Occipital lobe (tissue), 2 donors: ENCODE results near the gene KRTAP12-2. TPM values are rescaled to one million over a fixed set of nuclear protein-coding genes. Genes with fewer than 3 reads are reported as not detected.
"Not testable (repeated sequence)": the region's sequence is repeated elsewhere in the genome, so short reads cannot be mapped to it uniquely, and the experiment has no call there.

Source experiments
- DNase-seq: peaks from one replicate; lab custom pipeline; 2025; lab: John Stamatoyannopoulos, UW
- total RNA-seq: library from RNA; depleted of rRNA; stranded (reverse); fragments of >200 nt; gene quantifications from one replicate; pipeline ENCODE4 v1.2.3, GENCODE V29; 2014

Gene KRTAP12-2
- total RNA-seq, 1 donor from 2014 or later, result not detected

GRCh38 chr21:44702111-44702972 is 35.6 kb upstream of the KRTAP12-2 start:
- no peak for DNase-seq

DNA sequence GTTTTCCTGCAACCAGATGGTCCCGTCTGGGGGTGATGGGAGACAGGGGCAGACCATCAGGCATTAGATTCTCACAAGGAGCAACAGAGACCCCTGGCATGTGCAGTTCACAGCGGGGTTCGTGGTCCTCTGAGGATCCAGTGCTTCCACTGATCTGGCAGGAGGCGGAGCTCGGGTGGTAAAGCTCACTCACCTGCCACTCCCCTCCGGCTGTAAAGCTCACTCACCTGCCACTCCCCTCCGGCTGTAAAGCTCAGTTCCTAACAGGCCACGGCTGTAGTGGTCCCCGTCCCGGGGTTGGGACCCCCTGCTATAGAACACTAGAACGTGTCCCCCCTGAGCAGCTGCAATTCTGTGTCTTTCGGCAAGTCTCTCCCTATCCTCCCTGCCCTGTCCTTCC is 34.8 kb upstream of the KRTAP12-2 start:
- no peak for DNase-seq

GRCh38 chr21:44701023-44701400 is 34.3 kb upstream of the KRTAP12-2 start:
- DNase-seq, result no peak

- no peak for DNase-seq
These were observed 33.6 kb upstream of the KRTAP12-2 start for GRCh38 chr21:44700101-44701022.

- no peak for DNase-seq
These were observed 32.8 kb upstream of the KRTAP12-2 start for GRCh38 chr21:44699502-44700001.

- no peak for DNase-seq
These were observed 31.3 kb upstream of the KRTAP12-2 start for GRCh38 chr21:44697811-44698734.

GRCh38 chr21:44697172-44697810 is 30.6 kb upstream of the KRTAP12-2 start, which contains the start of gene KRTAP10-12:
KRTAP10-12 (plus strand) TSS chr21:44697172; CDS start chr21:44697202, 30 bp downstream.
- DNase-seq, result not testable (repeated sequence)

- DNase-seq, result no peak
These were observed 29.8 kb upstream of the KRTAP12-2 start for GRCh38 chr21:44696572-44696971.

- no peak for DNase-seq
These were observed 28.9 kb upstream of the KRTAP12-2 start for GRCh38 chr21:44695641-44696040.

DNA sequence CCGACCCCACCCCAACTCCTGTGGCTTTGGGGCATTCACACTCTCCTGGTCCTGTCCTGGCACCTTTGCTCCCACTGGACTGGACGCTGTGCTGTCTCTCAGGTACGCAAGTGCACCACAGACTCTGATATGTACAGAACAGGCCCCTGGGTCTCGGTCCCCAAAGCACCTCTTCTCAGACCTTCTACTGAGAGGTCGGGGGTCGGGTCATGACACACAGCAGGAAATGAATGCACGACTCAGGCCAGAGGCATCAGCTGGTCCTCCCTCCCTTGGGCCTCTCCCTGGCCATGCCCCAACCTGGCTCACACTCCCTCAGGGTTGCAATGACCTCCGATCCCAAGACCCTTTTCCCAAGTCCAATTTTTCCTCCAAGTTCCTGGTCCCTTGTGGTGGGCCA is 28.5 kb upstream of the KRTAP12-2 start:
- DNase-seq, result no peak

GRCh38 chr21:44694776-44695175 is 28.0 kb upstream of the KRTAP12-2 start:
- no peak for DNase-seq

GRCh38 chr21:44692798-44693512 is 26.2 kb upstream of the KRTAP12-2 start:
- DNase-seq, result no peak

DNA sequence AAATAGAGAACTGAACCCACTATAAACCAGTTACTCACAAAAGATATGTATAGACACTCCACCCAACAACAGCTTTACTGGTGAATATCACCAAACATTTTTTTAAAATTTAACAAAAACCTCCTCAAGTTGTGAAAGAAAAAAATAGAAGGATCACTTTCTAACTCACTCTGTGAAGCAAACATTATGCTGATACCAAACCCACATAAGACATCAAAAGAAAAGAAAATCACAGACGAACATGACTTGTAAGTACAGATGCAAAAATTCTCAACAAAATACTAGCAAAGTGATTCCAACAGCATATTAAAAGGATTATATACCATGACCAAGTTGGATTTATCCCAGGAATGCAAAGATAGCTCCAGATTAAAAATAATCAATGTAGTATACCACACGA is 25.0 kb upstream of the KRTAP12-2 start:
- no peak for DNase-seq

DNA sequence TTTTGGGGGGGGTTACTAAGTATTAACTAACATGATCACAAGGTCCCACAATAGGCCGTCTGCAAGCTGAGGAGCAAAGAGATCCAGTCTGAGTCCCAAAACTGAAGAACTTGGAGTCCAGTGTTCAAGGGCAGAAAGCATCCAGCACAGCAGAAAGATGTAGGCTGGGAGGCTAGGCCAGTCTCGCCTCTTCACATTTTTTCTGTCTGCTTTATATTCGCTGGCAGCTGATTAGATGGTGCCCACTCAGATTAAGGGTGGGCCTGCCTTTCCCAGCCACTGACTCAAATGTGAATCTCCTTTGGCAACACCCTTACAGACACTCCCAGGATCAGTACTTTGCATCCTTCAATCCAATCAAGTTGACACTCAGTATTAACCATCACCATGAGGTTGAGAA is 23.0 kb upstream of the KRTAP12-2 start:
- not testable (repeated sequence) for DNase-seq

GRCh38 chr21:44687671-44688070 is 20.9 kb upstream of the KRTAP12-2 start:
- no peak for DNase-seq

GRCh38 chr21:44686843-44687561 is 20.3 kb upstream of the KRTAP12-2 start:
- DNase-seq, result no peak

DNA sequence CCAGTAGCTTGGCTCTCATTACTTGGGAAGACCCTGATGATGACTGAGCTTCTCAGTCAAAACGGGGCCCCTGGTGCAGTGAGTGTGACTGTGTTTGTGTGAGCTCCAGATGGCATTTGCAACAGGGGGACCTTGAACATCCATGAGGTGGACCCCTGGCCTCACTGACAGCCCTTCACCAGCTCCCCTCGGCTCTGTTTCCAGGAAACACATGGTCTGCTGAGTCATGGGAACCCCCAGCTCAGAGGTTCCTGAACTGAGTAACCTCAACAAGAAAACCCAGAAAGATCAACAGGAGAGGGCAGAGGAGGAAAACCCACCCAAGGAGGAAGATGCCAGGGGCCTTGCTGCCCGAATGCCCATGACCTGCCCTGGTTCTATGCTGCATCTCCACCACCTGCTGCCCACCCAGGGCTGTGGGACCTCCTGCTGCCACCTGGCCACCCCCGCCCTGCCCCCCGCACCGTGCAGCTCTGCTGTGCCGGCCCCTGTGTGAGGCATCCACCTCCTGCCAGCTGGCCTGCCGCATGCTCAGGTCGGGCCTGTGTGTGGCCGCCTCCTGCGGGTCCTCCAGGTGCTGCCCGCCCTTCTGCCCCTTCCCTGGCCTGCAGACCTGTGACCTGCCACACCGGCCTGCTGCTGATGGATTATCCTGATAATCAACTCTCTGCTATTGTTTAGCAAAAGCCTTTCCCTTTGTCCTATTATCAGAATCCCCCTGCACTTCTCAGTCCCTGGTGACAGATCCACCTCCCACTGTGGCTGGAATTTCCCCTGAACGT is 19.5 kb upstream of the KRTAP12-2 start:
- DNase-seq, result no peak

DNA sequence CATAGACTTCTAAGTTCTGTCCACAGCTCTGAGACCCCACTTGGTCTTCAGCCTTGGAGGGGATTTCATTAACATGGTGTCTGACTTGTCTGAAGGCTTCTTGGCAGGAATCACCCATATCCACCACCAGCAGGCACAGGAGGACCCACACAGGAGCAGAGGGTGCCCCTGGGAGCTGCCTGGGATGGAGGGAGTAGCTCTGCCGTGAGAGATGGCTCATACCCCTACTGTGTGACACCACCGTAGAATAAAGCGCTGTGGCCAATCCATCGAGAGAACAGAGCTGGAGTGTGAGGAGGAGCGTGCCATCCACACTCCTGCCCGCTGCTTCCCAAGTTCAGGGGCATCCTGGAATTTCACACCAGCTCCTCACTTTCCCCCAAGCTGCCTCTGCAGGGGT is 18.3 kb upstream of the KRTAP12-2 start:
- not testable (repeated sequence) for DNase-seq
